IPS-18c (cell line): ENCODE data around the gene MCU.
"Not testable (repeated sequence)": the region's sequence is repeated elsewhere in the genome, so short reads cannot be mapped to it uniquely, and the experiment has no call there.

Experiments used
- H3K4me3 ChIP-seq: 2 replicates; pipeline ENCODE4 v1.7.0; 2013; ENCODE audit warnings: low read depth, mild to moderate bottlenecking, low read length, moderate library complexity; ENCODE audit not compliant: insufficient read depth
- H3K9me3 ChIP-seq: one replicate; pipeline ENCODE4 v1.6.1; 2013; ENCODE audit warnings: mild to moderate bottlenecking, low read length, moderate library complexity; ENCODE audit not compliant: control insufficient read depth, insufficient read depth

The MCU gene

GRCh38 chr10:72704117-72704516, 12.2 kb downstream of the MCU start:
- Histone ChIP-seq H3K9me3 (no peaks in the 10 kb centered on the region), H3K4me3 (no peak overlapping the region)

- H3K4me3 ChIP-seq: no peak overlapping the region
- H3K9me3 ChIP-seq: no peaks in the 10 kb centered on the region
These were observed 17.1 kb downstream of the MCU start for GRCh38 chr10:72709041-72709440.

GRCh38 chr10:72712136-72712535, 20.2 kb downstream of the MCU start:
- Histone ChIP-seq H3K4me3 (no peak overlapping the region), H3K9me3 (no peaks in the 10 kb centered on the region)

GRCh38 chr10:72719941-72720592, 28.1 kb downstream of the MCU start:
- Histone ChIP-seq H3K9me3 (no peaks in the 10 kb centered on the region), H3K4me3 (no peak overlapping the region)

GRCh38 chr10:72720814-72721660, 29.1 kb downstream of the MCU start:
- no peaks in the 10 kb centered on the region for H3K9me3 ChIP-seq
- no peak overlapping the region for H3K4me3 ChIP-seq

GRCh38 chr10:72727130-72727529, 35.2 kb downstream of the MCU start:
- H3K9me3 ChIP-seq: no peaks in the 10 kb centered on the region
- no peak overlapping the region for H3K4me3 ChIP-seq

GRCh38 chr10:72728462-72728861, 36.5 kb downstream of the MCU start:
- H3K9me3 ChIP-seq: no peaks in the 10 kb centered on the region
- H3K4me3 ChIP-seq: no peak overlapping the region

- no peak overlapping the region for H3K4me3 ChIP-seq
- H3K9me3 ChIP-seq: no peaks in the 10 kb centered on the region
These were observed 37.6 kb downstream of the MCU start for GRCh38 chr10:72729528-72729927.

- H3K4me3 ChIP-seq: no peak overlapping the region
- no peaks in the 10 kb centered on the region for H3K9me3 ChIP-seq
These were observed 38.5 kb downstream of the MCU start for GRCh38 chr10:72730479-72730878.

GRCh38 chr10:72731916-72732419, 40.0 kb downstream of the MCU start:
- no peaks in the 10 kb centered on the region for H3K9me3 ChIP-seq
- no peak overlapping the region for H3K4me3 ChIP-seq

GRCh38 chr10:72732521-72732920, 40.6 kb downstream of the MCU start:
- no peak overlapping the region for H3K4me3 ChIP-seq
- H3K9me3 ChIP-seq: no peaks in the 10 kb centered on the region

- H3K4me3 ChIP-seq: no peak overlapping the region
- H3K9me3 ChIP-seq: no peaks in the 10 kb centered on the region
These were observed 42.0 kb downstream of the MCU start for GRCh38 chr10:72733989-72734388.

GRCh38 chr10:72735288-72735936, 43.5 kb downstream of the MCU start:
- H3K4me3 ChIP-seq: no peak overlapping the region
- no peaks in the 10 kb centered on the region for H3K9me3 ChIP-seq

- Histone ChIP-seq H3K4me3 (no peak overlapping the region), H3K9me3 (no peaks in the 10 kb centered on the region)
These were observed 44.4 kb downstream of the MCU start for GRCh38 chr10:72736176-72736827.

- H3K4me3 ChIP-seq: no peak overlapping the region
- H3K9me3 ChIP-seq: no peaks in the 10 kb centered on the region
These were observed 44.9 kb downstream of the MCU start for GRCh38 chr10:72736828-72737220.

GRCh38 chr10:72737357-72737756, 45.4 kb downstream of the MCU start:
- H3K9me3 ChIP-seq, H3K4me3 ChIP-seq: not testable (repeated sequence)

GRCh38 chr10:72738486-72738885, 46.5 kb downstream of the MCU start:
- no peaks in the 10 kb centered on the region for H3K9me3 ChIP-seq
- no peak overlapping the region for H3K4me3 ChIP-seq
